DMS 273 (cell line): Measurements from ENCODE around the gene MEAF6.

Source experiments
- DNase-seq: peaks from one replicate; lab custom pipeline; 2025; ENCODE audit not compliant: unreplicated experiment; lab: John Stamatoyannopoulos, UW

The MEAF6 gene

DNA sequence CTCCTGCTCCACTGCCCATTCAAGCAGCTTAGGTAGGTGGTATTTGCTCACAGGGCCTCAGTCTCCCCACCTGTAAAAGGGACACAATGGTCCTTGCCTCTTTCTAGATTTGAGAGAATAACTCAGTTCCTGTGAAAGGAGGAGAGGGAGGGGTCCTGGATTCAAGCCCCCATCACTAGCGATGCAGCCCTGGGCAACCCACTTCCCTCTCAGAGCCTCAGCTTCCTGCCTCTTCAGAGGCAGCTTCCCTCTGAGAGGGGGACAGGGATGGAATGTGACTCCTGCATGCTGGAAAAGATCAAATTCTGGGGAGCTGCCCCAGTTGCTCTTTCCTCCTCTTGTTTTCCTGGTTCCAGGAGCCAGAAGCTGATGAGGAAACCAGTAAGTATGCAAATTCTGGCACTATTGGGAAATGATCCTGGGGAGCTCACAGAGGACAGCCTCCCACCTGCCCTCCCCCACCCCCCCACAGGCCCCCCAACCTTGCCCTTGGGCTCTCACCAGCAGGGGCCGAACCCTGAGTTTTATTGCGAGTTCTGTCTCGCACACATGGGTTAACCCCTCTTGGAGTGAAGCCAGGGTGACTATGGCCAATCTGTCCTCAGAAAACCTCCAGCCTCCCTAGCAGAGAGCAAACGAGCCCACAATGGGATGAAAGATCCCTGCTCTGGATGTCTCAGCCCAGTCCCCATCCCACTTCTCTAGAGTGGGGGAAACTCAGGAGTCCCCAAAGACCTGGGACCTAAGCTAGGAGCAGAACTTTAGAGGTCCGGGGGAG is 28.5 kb downstream of the MEAF6 start:
- DNase-seq = peak; percentile 88

- DNase-seq = no peak
These were observed 30.1 kb downstream of the MEAF6 start for GRCh38 chr1:37484325-37485051.

- no peak for DNase-seq
These were observed 30.8 kb downstream of the MEAF6 start for GRCh38 chr1:37483785-37484184.

DNA sequence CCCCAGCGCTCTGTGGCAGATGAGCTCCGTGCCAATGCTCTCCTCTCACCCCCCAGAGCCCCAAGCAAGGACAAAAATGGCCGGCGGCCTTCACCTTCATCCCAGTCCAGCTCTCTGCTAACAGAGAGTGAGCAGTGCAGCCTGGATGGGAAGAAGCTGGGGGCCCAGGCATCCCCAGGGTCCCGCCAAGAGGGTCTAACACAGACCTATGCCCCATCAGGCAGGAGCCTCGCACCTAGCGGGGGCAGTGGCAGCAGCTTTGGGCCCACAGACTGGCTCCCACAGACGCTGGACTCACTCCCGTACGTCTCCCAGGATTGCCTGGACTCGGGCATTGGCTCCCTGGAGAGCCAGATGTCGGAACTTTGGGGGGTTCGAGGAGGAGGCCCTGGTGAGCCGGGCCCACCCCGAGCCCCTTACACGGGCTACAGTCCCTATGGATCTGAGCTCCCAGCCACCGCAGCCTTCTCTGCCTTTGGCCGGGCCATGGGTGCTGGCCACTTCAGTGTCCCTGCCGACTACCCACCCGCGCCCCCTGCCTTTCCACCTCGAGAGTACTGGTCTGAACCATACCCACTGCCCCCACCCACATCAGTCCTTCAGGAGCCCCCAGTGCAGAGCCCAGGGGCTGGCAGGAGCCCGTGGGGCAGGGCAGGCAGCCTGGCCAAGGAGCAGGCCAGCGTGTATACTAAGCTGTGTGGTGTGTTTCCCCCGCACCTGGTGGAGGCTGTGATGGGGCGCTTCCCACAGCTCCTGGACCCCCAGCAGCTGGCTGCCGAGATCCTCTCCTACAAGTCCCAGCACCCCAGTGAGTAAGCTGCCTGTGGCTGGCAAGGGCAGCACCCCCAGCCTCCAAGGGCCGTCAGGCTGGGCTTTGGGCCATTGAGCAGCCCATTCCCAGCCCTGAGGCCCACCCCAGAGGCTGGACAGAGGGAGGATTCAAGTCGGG is 31.5 kb downstream of the MEAF6 start:
- no peak for DNase-seq

- DNase-seq = no peak
These were observed 32.4 kb downstream of the MEAF6 start for GRCh38 chr1:37482004-37482785.

- no peak for DNase-seq
These were observed 33.1 kb downstream of the MEAF6 start for GRCh38 chr1:37481289-37482003.

DNA sequence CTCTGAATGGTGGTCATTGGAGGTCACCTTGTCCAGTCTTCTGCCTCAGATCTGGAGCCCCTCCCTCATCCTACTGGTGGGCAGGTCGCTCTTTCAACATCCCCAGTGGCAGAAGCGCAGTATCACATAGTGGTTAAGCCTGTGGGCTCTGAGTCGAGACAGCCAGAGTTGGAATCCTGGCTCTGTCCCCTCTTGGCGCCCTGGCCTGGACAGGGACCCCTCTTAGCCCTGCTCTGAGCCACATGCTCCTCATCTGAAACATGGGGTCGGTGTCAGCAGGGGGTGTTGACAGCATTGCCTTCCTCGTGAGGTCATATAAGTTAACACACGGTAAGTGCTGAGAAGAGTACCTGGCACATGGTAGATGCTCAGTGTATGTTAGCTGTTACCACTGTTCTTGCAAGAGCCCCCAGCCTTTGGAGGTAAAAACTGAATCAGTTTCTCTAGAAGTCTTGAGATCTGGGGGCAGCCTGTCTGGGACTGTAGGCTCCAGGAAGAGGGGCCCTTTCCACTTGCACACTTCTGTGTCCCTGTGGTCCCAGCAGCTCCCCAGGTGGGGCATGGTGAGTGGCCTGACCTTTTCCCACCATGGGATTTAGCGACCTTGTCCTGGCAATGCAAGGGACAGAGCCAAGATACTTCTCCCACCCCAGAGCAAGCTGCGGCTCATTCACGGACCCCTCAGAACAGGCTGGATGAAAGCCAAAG is 33.8 kb downstream of the MEAF6 start:
- no peak for DNase-seq

GRCh38 chr1:37480125-37480466 is 34.5 kb downstream of the MEAF6 start:
- DNase-seq = no peak

- DNase-seq = peak; percentile 85
These were observed 35.1 kb downstream of the MEAF6 start for GRCh38 chr1:37479255-37480124.

- no peak for DNase-seq
These were observed 35.7 kb downstream of the MEAF6 start for GRCh38 chr1:37478890-37479254.

DNA sequence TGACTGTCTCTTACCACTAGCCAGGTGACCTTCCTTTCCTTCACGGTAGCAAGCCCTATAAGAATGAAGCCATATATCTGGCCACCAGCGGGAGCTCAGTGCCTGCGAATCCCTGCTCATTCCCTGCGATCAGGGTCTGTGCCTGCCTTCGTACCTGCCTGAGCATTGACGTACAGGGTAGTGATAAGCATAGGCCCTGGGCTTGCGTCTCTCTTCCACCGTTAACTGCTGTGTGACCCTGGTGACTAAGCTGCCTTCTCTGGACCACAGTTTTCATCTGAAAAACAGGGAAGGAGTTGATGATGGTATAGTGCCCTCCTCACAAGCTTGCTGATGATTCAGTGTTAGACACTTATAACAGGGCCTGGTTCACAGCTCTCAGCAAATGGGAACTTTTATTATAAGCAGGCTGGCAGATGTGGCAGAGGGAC is 36.1 kb downstream of the MEAF6 start:
- DNase-seq = no peak

GRCh38 chr1:37477946-37478345 is 36.6 kb downstream of the MEAF6 start:
- DNase-seq = no peak

- peak; percentile 82 for DNase-seq
These were observed 37.2 kb downstream of the MEAF6 start for GRCh38 chr1:37477198-37477931.

- DNase-seq = peak; percentile 82
These were observed 37.9 kb downstream of the MEAF6 start for GRCh38 chr1:37476460-37477197.

DNA sequence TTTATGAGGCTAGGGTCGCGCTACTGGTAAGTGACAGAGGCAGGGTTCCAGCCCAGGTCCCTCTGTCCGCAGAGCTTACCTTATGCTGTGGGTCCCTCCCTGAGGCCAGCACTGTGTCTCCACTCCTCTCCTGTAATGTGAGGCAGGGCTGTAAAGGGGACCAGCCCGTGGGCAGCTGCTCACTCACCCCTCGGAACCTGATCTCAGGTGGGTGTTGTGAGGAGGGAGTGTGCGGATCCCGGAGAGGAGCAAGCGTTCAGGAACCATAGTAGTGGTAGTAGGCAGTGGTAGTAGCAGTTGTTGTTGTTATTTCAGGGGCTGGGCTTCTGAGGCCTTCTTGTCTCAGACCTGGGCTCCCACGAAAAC is 38.5 kb downstream of the MEAF6 start:
- DNase-seq = no peak

- DNase-seq = no peak
These were observed 39.0 kb downstream of the MEAF6 start for GRCh38 chr1:37475380-37476086.
